Epithelial cell of esophagus (primary cell): ENCODE results near the gene MORC1.

ENCODE experiments used
- DNase-seq: peaks from one replicate; pipeline ENCODE4 v3.0.0; 2010; ENCODE audit warnings: low read depth
- H3K4me3 ChIP-seq: 2 replicates; pipeline ENCODE4 v1.5.1; 2011; ENCODE audit warnings: mild to moderate bottlenecking, low read length, control low read depth
- TF ChIP-seq, protein P1 (sequence below): IDR thresholded peaks from 2 replicates; pipeline ENCODE4 v1.5.1; 2011; ENCODE audit warnings: low read depth, mild to moderate bottlenecking, low read length, control low read depth, inconsistent platforms; ENCODE audit not compliant: insufficient read depth; ENCODE audit errors: missing control alignments

The MORC1 gene

DNA sequence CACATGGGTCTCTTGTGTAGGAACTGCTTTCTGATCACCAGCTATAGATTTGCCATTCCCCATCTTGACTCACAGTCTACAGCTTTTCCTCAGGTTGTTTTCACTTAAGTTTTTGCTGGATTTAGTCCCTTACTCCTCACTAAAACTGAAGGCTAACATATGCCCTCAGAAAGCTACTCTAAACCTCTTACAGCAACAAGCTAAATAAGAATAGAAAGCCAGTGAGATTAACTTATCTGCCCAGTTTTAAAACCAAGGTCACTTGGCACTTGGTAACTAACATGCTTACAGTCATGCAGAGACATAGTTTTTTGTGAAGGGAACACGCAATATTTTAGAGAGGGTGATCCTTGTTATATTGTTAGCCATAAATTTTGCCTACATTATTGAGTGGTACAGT is 164.2 kb downstream of the MORC1 start, which contains the start of gene GUCA1C:
Gene GUCA1C (minus strand): TSS at position 180 of the 400 bp plus-strand sequence. CDS start 117 bp downstream, at position 63.
- no peak within 1 kb of the TSS for H3K4me3 ChIP-seq
- TF ChIP-seq, protein P1, sequence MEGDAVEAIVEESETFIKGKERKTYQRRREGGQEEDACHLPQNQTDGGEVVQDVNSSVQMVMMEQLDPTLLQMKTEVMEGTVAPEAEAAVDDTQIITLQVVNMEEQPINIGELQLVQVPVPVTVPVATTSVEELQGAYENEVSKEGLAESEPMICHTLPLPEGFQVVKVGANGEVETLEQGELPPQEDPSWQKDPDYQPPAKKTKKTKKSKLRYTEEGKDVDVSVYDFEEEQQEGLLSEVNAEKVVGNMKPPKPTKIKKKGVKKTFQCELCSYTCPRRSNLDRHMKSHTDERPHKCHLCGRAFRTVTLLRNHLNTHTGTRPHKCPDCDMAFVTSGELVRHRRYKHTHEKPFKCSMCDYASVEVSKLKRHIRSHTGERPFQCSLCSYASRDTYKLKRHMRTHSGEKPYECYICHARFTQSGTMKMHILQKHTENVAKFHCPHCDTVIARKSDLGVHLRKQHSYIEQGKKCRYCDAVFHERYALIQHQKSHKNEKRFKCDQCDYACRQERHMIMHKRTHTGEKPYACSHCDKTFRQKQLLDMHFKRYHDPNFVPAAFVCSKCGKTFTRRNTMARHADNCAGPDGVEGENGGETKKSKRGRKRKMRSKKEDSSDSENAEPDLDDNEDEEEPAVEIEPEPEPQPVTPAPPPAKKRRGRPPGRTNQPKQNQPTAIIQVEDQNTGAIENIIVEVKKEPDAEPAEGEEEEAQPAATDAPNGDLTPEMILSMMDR = no peak
- no peak for DNase-seq

DNA sequence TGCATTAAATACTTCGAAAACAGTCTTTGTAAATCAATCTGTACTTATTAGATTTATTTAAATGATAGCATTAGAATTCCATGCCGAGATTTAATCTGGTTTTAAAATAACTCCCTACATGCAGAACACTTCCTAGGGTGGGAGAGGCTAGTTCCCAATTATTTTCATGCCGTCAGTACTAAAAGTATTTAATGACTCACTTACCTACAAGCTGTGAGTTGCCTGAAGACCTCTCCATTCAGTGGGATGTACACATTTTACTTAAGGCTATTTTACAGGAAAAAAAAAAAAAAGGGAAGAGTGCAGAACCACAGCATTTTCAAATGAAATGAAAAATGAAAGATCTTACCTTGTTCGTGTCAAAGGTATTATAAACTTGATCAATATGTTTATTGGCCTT is 164.7 kb downstream of the MORC1 start:
- H3K4me3 ChIP-seq = no peak overlapping the region
- DNase-seq = peak; percentile 88
- TF ChIP-seq, protein P1 = no peak

DNA sequence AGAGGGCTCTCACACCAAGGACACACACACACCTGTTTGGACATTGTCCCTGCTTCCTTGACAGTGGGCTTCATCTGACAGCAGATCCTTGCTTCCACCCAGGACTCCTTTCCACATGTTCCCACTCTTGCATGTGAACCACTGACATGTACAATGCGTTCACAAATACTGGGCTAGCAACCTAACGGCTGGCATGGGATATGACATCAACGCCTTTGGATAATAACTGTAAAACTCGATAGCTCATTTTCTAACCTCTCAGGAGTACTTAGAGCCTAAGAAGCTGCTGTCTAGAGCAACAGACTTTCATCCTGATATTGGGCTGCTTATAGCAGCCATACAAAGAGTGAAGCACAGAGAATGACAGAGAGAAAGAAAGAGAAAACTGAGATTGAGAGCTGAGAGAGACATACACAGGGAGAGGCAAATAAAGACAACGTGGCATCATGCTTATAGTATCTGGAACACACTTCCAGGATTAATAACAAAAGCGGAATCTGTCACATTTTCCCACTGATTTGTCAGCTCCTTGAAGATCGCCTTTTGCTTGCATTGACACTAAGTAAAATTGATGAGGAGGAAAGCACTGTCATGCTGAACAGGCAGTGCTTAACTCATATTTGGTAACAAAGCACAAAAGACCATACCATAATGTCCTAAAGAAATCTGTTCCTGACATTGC is 166.0 kb downstream of the MORC1 start:
- no peak overlapping the region for H3K4me3 ChIP-seq
- TF ChIP-seq, protein P1 = no peak
- no peak for DNase-seq

DNA sequence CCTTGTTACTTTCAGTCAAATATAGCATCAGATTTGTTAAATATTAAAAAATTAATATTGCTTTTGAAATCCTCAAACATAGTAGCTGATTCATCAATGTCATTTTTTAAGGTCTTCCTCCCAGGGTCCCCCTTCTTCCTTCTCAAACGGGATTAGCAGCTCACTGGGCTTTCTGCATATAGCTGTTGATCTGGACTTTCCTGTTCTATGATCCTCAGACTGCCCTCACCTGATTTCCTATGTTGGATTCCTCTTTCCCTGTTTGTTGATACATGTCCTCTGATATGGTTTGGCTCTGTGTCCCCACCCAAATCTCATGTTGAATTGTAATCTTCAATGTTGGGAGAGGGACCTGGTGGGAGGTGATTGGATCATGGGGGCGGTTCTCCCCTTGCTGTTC is 170.1 kb downstream of the MORC1 start:
- peak; percentile 63 for DNase-seq
- H3K4me3 ChIP-seq = no peak overlapping the region
- TF ChIP-seq, protein P1 = no peak

DNA sequence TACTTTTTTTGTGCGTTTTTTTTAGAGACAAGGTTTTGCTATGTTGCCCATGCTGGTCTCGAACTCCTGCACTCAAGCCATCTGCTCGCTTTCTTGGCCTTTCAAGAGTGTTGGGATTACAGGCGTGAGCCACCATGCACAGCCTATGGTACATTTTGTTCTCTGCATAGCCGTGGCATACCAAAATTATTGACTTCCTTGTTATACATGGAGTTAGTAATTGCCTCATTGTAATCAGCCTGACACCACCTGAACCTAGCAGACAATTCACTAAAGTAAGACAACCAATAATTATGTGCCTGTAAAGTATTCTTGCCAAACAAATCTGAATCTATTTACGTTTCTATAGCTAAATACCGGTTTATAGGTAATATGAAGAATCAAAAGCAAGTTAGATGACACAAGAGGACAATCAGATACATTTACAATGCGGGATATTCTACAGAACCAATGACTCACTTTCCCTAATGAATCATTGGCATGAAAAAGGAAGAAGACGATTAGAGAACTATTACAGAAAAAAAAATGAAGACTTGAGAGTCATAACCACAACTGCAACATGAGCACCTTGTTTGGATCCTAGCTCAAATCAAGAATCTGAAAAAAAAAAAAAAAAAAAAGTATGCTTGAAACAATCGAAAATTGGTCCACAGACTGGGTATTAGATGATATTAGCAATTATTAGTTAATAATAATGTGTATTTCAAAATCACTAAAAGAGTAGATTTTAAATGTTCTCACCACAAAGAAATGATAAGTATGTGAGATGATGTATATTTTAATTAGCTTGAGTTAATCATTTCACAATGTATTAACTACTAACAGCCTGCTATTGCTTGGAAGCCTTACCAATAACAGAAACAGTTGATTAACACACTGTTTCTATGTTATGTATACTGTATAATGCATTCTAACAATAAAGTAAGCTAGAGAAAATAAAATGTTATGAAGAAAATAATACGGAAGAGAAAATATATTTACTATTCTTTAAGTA is 171.3 kb downstream of the MORC1 start:
- no peak overlapping the region for H3K4me3 ChIP-seq
- DNase-seq = peak; percentile 89
- TF ChIP-seq, protein P1 = no peak

DNA sequence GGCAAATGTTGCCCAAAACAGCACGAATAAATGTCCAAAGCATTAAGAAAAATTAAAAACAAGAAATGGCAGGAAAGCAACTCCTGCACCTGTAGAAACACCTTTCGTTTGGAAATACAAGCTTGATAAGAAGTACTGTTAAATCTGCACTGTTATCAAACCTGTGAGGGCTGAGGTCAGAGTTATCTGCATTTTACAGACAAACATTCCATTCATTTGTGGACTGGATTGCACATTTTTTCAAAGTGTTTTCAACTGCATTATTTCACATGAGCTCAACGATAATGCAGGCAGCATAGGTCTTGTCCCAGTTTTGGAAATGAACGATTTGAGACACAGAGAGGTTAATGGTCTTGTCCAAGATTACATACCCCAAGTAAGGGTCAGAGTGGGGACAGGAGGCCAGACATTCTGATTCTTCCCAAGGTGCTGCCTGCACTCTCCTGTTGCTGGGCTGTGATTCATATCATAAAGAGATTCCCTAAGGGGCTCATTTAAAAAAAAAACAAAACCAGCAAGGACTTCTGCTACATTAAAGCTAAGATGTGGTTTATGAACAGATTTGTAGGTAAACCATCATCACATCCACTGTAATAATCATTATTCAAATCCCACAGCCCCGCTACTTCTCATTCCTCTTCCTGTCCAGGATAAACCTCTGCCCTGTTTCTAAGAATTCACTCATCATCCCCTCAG is 177.2 kb downstream of the MORC1 start:
- H3K4me3 ChIP-seq = no peak overlapping the region
- TF ChIP-seq, protein P1 = no peak
- no peak for DNase-seq
